Neuronal stem cell (in vitro differentiated cells): Measurements from ENCODE around the gene RASAL3.

Experiments used
- DNase-seq: peaks from one replicate; pipeline ENCODE4 v3.0.0-alpha.2; 2013; ENCODE audit warnings: low spot score
- H2AFZ ChIP-seq: one replicate; pipeline ENCODE4 v1.6.1; 2013; ENCODE audit warnings: mild to moderate bottlenecking, low read length, inconsistent platforms
- H2AK5ac ChIP-seq: 2 replicates; pipeline ENCODE4 v1.6.1; 2013; ENCODE audit warnings: low read depth, mild to moderate bottlenecking, inconsistent platforms, low read length, moderate library complexity, mixed read lengths
- H2BK120ac ChIP-seq: 2 replicates; pipeline ENCODE4 v1.6.1; 2013; ENCODE audit warnings: low read depth, mild to moderate bottlenecking, inconsistent platforms, low read length, moderate library complexity, mixed read lengths
- H2BK12ac ChIP-seq: one replicate; pipeline ENCODE4 v1.6.1; 2013; ENCODE audit warnings: low read length, inconsistent platforms
- H2BK15ac ChIP-seq: 2 replicates; pipeline ENCODE4 v1.6.1; 2013; ENCODE audit warnings: mild to moderate bottlenecking, low read length, inconsistent platforms, mixed read lengths
- H2BK5ac ChIP-seq: one replicate; pipeline ENCODE4 v1.6.1; 2013; ENCODE audit warnings: inconsistent platforms, mild to moderate bottlenecking, low read length, moderate library complexity
- H3K14ac ChIP-seq: one replicate; pipeline ENCODE4 v1.6.1; 2013; ENCODE audit warnings: low read length, inconsistent platforms
- H3K18ac ChIP-seq: 2 replicates; pipeline ENCODE4 v1.6.1; 2013; ENCODE audit warnings: low read length, inconsistent platforms
- H3K23ac ChIP-seq: 2 replicates; pipeline ENCODE4 v1.6.1; 2013; ENCODE audit warnings: low read depth, mild to moderate bottlenecking, mixed read lengths, low read length, inconsistent platforms; ENCODE audit not compliant: poor library complexity
- H3K27ac ChIP-seq: replicated peaks from 3 replicates; pipeline ENCODE4 v1.5.1; 2013; ENCODE audit warnings: low read length, inconsistent platforms
- H3K27me3 ChIP-seq, 3 experiments: 2 replicates each; pipeline ENCODE4 v1.6.1; 2013; ENCODE audit warnings: low read length in 3 of 3, mild to moderate bottlenecking in 2 of 3, inconsistent platforms in 1 of 3, low read depth in 1 of 3, mixed read lengths in 1 of 3, moderate library complexity in 1 of 3; ENCODE audit not compliant: control insufficient read depth in 3 of 3, insufficient read depth in 3 of 3
- H3K36me3 ChIP-seq, 2 donors: replicated peaks in 1 of 2; 2 replicates each; pipeline ENCODE4 v1.6.1; 2013; ENCODE audit warnings: low read length in 2 of 2; ENCODE audit not compliant: control insufficient read depth in 2 of 2, insufficient read depth in 2 of 2
- H3K4ac ChIP-seq: 2 replicates; pipeline ENCODE4 v1.6.1; 2013; ENCODE audit warnings: inconsistent platforms, mild to moderate bottlenecking, low read length, moderate library complexity
- H3K4me1 ChIP-seq, 2 donors: 1 replicate in 1 of 2; 2 replicates in 1 of 2; pipeline ENCODE4 v1.6.1; 2013; ENCODE audit warnings: low read length in 2 of 2, low read depth in 1 of 2; ENCODE audit not compliant: control insufficient read depth in 2 of 2, insufficient read depth in 1 of 2
- H3K4me2 ChIP-seq: one replicate; pipeline ENCODE4 v1.6.1; 2013; ENCODE audit warnings: mild to moderate bottlenecking, low read length, inconsistent platforms; ENCODE audit not compliant: insufficient read depth, poor library complexity, severe bottlenecking
- H3K4me3 ChIP-seq, 2 donors: 2 replicates each; pipeline ENCODE4 v1.5.1; 2013; ENCODE audit warnings: low read length in 2 of 2, mild to moderate bottlenecking in 2 of 2, inconsistent platforms in 1 of 2, moderate library complexity in 1 of 2
- H3K79me1 ChIP-seq: one replicate; pipeline ENCODE4 v1.6.1; 2013; ENCODE audit warnings: low read depth, mild to moderate bottlenecking, inconsistent platforms, low read length, moderate library complexity
- H3K9ac ChIP-seq: one replicate; pipeline ENCODE4 v1.6.1; 2013; ENCODE audit warnings: mild to moderate bottlenecking, low read depth, low read length, inconsistent platforms; ENCODE audit not compliant: poor library complexity
- H3K9me3 ChIP-seq, 2 donors: replicated peaks in 1 of 2; 2 replicates each; pipeline versions ENCODE3 to v1.6.1; 2013; ENCODE audit warnings: low read length in 2 of 2, mild to moderate bottlenecking in 2 of 2, inconsistent platforms in 1 of 2, low read depth in 1 of 2, mixed read lengths in 1 of 2, moderate library complexity in 1 of 2; ENCODE audit not compliant: control insufficient read depth in 2 of 2, insufficient read depth in 1 of 2
- H4K8ac ChIP-seq: one replicate; pipeline ENCODE4 v1.6.1; 2013; ENCODE audit warnings: low read depth, mild to moderate bottlenecking, inconsistent platforms, low read length, moderate library complexity
- H4K91ac ChIP-seq: one replicate; pipeline ENCODE4 v1.6.1; 2013; ENCODE audit warnings: low read length, low read depth, mild to moderate bottlenecking, inconsistent platforms; ENCODE audit not compliant: poor library complexity
- WGBS, 2 donors: extraction: QIAGEN DNeasy Blood & Tissue Kit; methylation state at CpG; one replicate each; pipeline ENCODE4 v1.1.7; 2013; ENCODE audit warnings: missing lambda C conversion rate in 2 of 2, mixed read lengths in 1 of 2; ENCODE audit not compliant: insufficient read length in 2 of 2, insufficient replicate concordance in 1 of 2; ENCODE audit errors: extremely low coverage in 2 of 2; 5-methylcytosine and 5-hydroxymethylcytosine counted together

Gene RASAL3

GRCh38 chr19:15431396-15432017 is 32.8 kb downstream of the RASAL3 start:
- Histone ChIP-seq H3K4ac (peak overlapping the region; percentile 76), H2BK12ac (no peak overlapping the region), H4K91ac (no peak overlapping the region), H2AK5ac (peak overlapping the region; percentile 92), H3K9me3 (no peaks in the 10 kb centered on the region), H4K8ac (no peak overlapping the region), H3K36me3 (peaks cover 24 to 44% of the 10 kb centered on the region in 2 donors), H3K27ac (no peak overlapping the region), H3K4me1 (peaks cover 10 to 11% of the 10 kb centered on the region in 2 donors), H3K27me3 (no peaks in the 10 kb centered on the region), H2BK120ac (no peak overlapping the region), H3K9ac (peak overlapping the region; percentile 86), H3K18ac (peak overlapping the region; percentile 90), H3K23ac (peak overlapping the region; percentile 29), H3K4me3 (peak overlapping the region; percentile 92 to 93), H2BK15ac (peak overlapping the region; percentile 37), H3K14ac (peak overlapping the region; percentile 63), H2AFZ (peak overlapping the region; percentile 81), H3K79me1 (peaks cover 28% of the 10 kb centered on the region), H3K4me2 (peak overlapping the region; percentile 81), H2BK5ac (peak overlapping the region; percentile 94)
- DNase-seq, result no peak
- WGBS, 2 donors, result no CpG with 5 or more reads among the region's 7 CpGs

- H4K91ac ChIP-seq, result peak overlapping the region; percentile 30
- H3K4me1 ChIP-seq, result peaks cover 10 to 11% of the 10 kb centered on the region in 2 donors
- peaks cover 0 to 2% of the 10 kb centered on the region in 2 donors for H3K9me3 ChIP-seq
- no peak overlapping the region for H2BK12ac ChIP-seq
- H3K4me3 ChIP-seq, result peak overlapping the region in 1 of 2 donors; percentile 92
- no peak overlapping the region for H2BK15ac ChIP-seq
- H3K4me2 ChIP-seq, result peak overlapping the region; percentile 11
- H3K14ac ChIP-seq, result peak overlapping the region; percentile 2
- H3K18ac ChIP-seq, result no peak overlapping the region
- peaks cover 32 to 51% of the 10 kb centered on the region in 2 donors for H3K36me3 ChIP-seq
- peaks cover 28% of the 10 kb centered on the region for H3K79me1 ChIP-seq
- no CpG with 5 or more reads among the region's 10 CpGs for WGBS, 2 donors
- DNase-seq, result no peak
- H3K23ac ChIP-seq, result peak overlapping the region; percentile 59
- no peak overlapping the region for H2AK5ac ChIP-seq
- H3K9ac ChIP-seq, result peak overlapping the region; percentile 51
- H3K27ac ChIP-seq, result no peak overlapping the region
- no peak overlapping the region for H3K4ac ChIP-seq
- H2BK120ac ChIP-seq, result no peak overlapping the region
- H2AFZ ChIP-seq, result no peak overlapping the region
- H4K8ac ChIP-seq, result no peak overlapping the region
- peak overlapping the region; percentile 13 for H2BK5ac ChIP-seq
- no peaks in the 10 kb centered on the region for H3K27me3 ChIP-seq
Measured at GRCh38 chr19:15430526-15431120, 33.7 kb downstream of the RASAL3 start.

- no CpG with 5 or more reads among the region's 24 CpGs for WGBS, 2 donors
- Histone ChIP-seq H2BK12ac (peak overlapping the region; percentile 10), H3K4ac (no peak overlapping the region), H3K4me3 (peak overlapping the region in 1 of 2 donors; percentile 92), H2BK120ac (no peak overlapping the region), H3K4me2 (peak overlapping the region; percentile 11), H2BK5ac (peak overlapping the region; percentile 13), H3K9ac (no peak overlapping the region), H2AFZ (no peak overlapping the region), H3K23ac (no peak overlapping the region), H3K36me3 (peaks cover 37 to 58% of the 10 kb centered on the region in 2 donors), H3K27me3 (no peaks in the 10 kb centered on the region), H3K79me1 (peaks cover 28% of the 10 kb centered on the region), H4K8ac (no peak overlapping the region), H4K91ac (no peak overlapping the region), H3K4me1 (peaks cover 10 to 11% of the 10 kb centered on the region in 2 donors), H3K9me3 (peaks cover 0 to 2% of the 10 kb centered on the region in 2 donors), H3K14ac (no peak overlapping the region), H2AK5ac (peak overlapping the region; percentile 35), H2BK15ac (no peak overlapping the region), H3K27ac (no peak overlapping the region), H3K18ac (no peak overlapping the region)
- DNase-seq, result no peak
Measured at GRCh38 chr19:15429825-15430467, 34.4 kb downstream of the RASAL3 start.
